ENCODE results near the gene CYLD.
A peak's percentile ranks its signal among the peaks of the same experiment; 100 is the strongest.

Gene CYLD

DNA sequence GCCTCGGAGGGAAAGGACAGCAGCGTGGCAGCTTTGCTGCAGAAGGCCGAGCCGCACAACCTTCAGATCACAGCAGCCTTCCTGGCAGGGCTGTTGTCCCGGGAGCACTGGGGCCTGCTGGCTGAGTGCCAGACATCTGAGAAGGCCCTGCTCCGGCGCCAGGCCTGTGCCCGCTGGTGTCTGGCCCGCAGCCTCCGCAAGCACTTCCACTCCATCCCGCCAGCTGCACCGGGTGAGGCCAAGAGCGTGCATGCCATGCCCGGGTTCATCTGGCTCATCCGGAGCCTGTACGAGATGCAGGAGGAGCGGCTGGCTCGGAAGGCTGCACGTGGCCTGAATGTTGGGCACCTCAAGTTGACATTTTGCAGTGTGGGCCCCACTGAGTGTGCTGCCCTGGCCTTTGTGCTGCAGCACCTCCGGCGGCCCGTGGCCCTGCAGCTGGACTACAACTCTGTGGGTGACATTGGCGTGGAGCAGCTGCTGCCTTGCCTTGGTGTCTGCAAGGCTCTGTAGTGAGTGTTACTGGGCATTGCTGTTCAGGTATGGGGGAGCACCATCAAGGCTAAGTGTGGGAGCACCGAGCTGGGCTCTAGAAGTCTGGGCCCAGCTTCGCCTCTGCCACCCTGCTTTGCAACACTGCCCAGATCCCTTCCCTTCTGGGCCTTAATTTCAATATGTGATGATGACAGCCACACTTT, 29.9 kb upstream of the CYLD start:
- peak; percentile 74 for DNase-seq

- DNase-seq = no peak
These were observed 29.4 kb upstream of the CYLD start for GRCh38 chr16:50712560-50712898.

DNA sequence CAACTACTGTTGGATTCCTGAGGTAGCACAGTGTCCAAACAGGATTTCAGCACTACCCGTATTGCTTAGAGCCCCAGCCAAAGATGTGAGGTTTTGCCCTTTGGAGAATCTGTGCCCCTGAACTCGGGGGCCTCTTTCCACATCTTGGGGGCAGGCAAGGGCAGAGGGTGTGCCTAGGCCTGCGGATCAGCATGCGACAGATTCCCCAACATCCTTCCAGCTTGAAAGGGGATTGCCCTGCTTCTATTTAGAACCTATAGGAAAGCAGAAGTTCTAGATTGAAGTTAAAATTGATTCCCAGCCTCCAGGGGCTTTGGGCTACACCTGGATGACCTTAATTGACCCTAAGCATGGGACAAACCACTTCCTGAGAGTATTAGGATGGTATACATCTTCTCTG, 28.9 kb upstream of the CYLD start:
- DNase-seq = no peak

- DNase-seq = no peak
These were observed 24.8 kb upstream of the CYLD start for GRCh38 chr16:50717091-50717490.

DNA sequence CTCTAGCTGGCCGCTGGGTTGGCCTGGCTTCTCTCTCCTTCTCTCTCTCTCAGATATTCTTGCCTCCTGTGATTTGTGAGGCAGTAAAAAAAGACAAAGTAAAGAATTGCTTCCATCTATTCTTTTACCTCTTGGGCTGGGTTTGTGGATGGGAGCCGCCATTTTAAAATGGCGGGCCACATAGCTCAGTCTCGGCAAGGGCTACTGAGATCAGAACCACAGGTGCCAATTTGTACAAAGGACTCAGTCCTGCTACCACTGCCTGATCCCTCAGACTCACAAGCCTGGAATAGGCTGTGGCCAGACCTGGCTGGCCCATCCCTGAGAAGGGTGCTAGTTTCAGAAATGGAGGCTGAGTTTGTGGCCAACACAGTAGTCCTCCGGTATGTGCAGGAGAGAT, 24.4 kb upstream of the CYLD start:
- no peak for DNase-seq

DNA sequence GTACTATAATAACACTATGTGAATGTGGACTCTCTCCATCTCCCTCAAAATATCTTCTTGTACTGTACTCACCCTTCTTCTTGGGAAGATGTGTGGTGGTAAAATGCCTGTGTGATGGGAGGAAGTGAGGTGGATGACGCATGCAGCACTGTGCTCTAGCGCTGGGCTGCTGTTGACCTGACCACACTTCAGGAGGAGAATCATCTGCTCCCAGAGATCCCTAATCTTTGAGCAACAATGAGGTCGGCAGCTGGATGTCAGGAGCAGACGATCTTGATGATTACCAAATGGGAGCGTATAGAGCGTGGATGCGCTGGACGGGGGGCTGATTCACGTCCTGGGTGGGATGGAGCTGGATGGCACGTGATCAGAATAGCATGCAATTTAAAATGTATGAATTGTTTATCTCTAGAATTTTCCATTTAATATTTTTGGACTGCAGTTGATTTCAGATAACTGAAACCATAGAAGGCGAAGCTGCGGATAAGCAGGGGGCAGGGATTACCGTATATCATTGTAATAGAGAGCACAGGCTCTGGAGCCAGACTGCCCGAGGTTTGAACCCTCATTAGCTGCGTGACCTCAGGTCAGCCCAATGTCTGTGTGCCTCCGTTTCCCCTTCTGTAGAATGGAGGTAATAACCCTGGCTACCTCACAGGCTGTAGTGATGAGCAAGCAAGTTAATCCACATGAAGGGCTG, 23.7 kb upstream of the CYLD start:
- no peak for DNase-seq

- DNase-seq = no peak
These were observed 23.0 kb upstream of the CYLD start for GRCh38 chr16:50718761-50719400.

DNA sequence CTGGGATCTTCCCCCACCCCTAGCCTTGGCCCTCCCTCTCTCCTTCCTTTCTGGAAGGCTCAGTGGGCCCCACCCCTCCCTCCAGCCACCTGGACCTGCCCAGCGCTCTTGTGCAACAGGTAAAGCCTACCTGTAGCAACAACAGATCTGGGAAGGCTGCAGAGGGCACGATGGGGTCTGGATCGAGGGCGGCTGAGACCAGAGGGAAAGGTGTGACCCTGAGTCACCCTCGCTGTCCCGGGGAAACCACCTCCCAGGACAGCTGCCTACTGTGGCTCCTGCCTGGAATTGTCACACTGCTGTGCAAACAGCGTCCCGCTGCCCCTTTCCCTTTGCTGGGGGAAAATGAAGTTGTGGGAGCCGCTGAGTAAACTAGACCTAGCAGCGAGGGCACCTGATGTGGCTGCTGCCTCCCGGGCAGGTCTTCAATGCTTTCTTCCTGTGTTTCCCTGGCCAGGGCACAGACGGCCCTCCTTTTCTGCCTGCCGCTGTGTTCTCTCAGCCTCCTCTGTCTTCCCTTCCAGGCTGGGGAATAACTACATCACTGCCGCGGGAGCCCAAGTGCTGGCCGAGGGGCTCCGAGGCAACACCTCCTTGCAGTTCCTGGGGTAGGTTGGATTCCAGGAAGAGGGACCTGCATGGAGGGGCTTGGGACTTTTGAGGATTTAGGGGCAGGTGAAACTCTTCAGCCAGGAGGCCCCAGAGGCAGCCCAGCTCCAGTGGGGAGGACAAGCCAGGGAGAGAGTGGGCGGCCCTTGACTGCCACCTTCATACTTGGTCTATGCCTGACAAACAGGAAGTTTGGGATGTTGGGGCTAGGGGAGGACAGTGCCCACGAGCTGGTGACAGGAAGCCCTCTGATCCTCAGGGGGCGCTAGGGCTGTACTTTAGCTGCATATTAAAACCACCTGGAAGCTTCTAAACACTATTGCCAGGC, 22.2 kb upstream of the CYLD start:
- DNase-seq = no peak

GRCh38 chr16:50721549-50722404, 20.1 kb upstream of the CYLD start:
- no peak for DNase-seq

- no peak for DNase-seq
These were observed 19.5 kb upstream of the CYLD start for GRCh38 chr16:50722405-50722737.

DNA sequence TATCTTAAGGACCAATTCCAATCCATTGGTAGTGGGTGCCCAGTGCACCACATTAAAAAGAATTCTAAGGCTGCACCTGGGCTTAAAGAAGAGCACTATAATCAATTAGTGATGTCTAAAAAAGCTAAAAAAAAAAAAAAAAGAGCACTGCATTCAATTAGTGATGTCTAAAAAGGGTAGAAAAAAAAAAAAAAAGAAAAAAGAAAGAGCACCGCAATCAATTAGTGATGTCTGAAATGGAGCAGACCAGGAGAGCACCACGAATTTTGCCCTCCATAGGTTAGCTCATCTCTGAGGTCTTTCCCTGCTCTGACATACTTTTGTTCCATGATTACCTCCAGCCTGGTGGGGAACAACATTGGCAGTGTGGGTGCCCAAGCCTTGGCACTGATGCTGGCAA, 18.9 kb upstream of the CYLD start:
- DNase-seq = no peak

DNA sequence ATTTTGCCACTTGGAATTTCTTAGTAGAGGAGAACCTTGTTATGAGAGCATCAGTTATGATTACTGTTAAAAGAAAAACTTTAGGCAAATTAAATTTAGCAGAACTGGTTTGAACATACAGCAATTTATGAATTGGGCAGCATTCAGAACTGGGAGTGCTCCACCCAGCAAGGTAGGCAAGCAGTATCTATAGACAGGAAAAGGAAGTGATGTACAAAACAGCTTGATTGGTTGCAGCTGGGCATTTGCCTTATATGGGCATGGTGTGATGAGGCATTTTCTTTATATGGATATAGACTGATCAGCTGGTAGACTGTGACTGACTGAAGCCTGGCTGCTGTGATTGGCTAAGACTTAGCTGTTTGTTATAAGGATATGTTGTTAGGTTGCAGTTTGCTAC, 17.6 kb upstream of the CYLD start:
- DNase-seq = no peak

- DNase-seq = no peak
These were observed 10.5 kb upstream of the CYLD start for GRCh38 chr16:50731130-50731988.

DNA sequence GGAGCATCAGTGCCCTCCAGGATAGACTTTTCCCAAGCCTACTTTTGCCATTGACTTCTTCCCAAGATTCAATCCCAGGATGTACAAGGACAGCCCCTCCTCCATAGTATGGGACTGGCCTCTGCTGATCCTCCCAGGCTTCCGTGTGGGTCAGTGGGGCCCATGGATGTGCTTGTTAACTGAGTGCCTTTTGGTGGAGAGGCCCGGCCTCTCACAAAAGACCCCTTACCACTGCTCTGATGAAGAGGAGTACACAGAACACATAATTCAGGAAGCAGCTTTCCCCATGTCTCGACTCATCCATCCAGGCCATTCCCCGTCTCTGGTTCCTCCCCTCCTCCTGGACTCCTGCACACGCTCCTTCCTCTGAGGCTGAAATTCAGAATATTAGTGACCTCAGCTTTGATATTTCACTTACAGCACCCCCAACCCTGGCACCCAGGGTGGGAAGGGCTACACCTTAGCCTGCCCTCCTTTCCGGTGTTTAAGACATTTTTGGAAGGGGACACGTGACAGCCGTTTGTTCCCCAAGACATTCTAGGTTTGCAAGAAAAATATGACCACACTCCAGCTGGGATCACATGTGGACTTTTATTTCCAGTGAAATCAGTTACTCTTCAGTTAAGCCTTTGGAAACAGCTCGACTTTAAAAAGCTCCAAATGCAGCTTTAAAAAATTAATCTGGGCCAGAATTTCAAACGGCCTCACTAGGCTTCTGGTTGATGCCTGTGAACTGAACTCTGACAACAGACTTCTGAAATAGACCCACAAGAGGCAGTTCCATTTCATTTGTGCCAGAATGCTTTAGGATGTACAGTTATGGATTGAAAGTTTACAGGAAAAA, 9.7 kb upstream of the CYLD start:
- DNase-seq = no peak

DNA sequence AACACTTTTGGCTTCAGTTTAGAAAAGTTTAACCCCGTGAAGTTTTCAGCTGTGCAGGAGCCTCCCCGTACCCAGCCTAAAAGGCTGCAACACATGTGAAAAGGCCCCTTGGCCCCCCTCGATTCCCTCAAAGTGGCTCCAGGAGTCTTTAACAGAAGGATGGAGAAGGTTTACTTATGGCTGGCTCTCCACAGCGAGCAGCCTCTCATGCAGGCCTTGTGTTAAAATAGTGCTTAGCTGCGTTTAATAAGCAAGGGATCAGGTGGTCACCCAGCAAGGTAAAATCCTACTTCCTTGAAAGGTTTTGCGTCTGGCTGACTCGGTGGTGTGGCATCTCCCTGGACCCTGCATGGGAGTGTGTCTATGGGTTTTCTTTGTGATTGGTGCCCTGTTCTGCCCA, 8.4 kb upstream of the CYLD start:
- no peak for DNase-seq

- no peak for DNase-seq
These were observed 6.2 kb upstream of the CYLD start for GRCh38 chr16:50735629-50736122.

DNA sequence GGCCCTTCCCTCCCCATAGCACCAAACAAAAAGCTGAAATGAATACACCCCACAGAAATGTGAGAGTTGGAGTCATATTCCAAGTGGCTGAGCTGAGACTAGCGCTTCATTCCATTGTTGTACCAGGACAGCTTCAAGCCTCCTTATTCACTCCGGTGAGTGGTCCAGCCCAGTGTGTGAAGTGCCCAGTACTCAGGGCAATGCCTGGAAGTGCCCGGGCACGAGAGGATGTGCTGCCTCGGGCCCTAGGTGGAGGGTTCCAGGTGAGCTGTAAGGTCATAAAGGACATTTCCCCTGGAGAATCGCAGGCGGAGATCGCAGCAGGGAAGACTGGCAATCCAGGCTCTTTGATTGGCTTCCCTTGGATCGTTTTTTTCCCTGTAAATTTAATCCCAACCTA, 5.4 kb upstream of the CYLD start:
- no peak for DNase-seq

- no peak for DNase-seq
These were observed 4.4 kb upstream of the CYLD start for GRCh38 chr16:50737420-50737959.

GRCh38 chr16:50739031-50739430, 2.9 kb upstream of the CYLD start:
- no peak for DNase-seq

DNA sequence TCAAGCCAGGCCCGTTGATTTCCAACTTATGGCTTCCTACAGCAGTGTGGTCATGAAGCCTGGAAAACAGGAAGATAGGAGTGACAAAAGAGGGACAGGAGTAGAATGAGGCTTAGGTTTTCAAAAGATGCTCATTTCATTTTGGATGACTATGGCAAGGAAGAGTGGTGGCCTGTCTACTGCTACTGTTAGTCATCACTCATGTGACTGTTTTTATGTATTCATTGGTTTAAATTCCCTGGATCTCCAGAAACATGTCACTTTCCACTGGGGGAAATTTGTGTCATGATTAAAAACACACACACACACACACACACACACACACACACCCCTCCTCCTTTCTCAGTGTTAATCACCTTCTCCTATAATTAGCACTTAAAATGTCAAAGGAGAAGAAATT, 1.1 kb upstream of the CYLD start:
- DNase-seq = no peak

All from NCI-H2171 (cell line).